Lower leg skin (tissue), 3 donors: Measurements from ENCODE around the gene ASIC2.

ENCODE experiments used
- POLR2A ChIP-seq, 2 donors: fragments of 450-650 bp; IDR thresholded peaks; one replicate each; pipeline ENCODE4 v1.6.1; 2016 to 2017; ENCODE audit warnings: antibody characterized with exemption in 2 of 2, mild to moderate bottlenecking in 1 of 2, moderate library complexity in 1 of 2
- TF ChIP-seq, protein P1 (sequence below), 3 donors: fragments of 450-650 bp; IDR thresholded peaks; one replicate each; pipeline ENCODE4 v1.5.1; 2016; ENCODE audit warnings: antibody characterized with exemption in 3 of 3, mild to moderate bottlenecking in 3 of 3, moderate library complexity in 2 of 3

DNA sequence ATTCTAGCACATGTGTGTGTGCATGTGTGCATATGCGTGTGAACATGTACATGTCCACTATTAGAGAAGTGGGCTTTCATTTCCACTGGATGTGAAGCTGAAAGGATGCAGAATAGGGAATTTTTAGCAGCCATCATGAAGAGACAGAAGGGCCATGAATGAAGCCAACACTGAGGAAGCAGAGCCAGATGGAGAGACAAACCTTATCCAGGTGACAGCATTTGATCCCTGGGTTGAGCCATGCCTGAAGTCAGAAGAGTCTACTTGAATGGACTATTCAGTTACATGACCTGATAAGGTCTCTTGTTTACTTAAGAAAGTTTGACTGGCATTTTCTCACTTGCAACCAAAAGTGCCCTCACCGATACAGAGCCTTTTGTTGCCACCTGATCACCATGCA is 88.4 kb downstream of the ASIC2 start:
- TF ChIP-seq, protein P1, sequence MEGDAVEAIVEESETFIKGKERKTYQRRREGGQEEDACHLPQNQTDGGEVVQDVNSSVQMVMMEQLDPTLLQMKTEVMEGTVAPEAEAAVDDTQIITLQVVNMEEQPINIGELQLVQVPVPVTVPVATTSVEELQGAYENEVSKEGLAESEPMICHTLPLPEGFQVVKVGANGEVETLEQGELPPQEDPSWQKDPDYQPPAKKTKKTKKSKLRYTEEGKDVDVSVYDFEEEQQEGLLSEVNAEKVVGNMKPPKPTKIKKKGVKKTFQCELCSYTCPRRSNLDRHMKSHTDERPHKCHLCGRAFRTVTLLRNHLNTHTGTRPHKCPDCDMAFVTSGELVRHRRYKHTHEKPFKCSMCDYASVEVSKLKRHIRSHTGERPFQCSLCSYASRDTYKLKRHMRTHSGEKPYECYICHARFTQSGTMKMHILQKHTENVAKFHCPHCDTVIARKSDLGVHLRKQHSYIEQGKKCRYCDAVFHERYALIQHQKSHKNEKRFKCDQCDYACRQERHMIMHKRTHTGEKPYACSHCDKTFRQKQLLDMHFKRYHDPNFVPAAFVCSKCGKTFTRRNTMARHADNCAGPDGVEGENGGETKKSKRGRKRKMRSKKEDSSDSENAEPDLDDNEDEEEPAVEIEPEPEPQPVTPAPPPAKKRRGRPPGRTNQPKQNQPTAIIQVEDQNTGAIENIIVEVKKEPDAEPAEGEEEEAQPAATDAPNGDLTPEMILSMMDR (IDR thresholded peaks at IDR 0.05), result no peak
- TF ChIP-seq POLR2A (IDR thresholded peaks at IDR 0.05), result no peak
